Left ventricle myocardium inferior (tissue), 1 donor: ENCODE data around the gene ERMP1. TPM values are rescaled to one million over a fixed set of nuclear protein-coding genes. Genes with fewer than 3 reads are reported as not detected.

Source experiments
- DNase-seq: peaks from one replicate; pipeline ENCODE4 v3.0.0-alpha.2; 2020
- H3K27ac ChIP-seq: fragments of 200-600 bp; replicated peaks from 2 replicates; pipeline ENCODE4 v1.8.0; 2021
- H3K27me3 ChIP-seq: fragments of 200-600 bp; 2 replicates; pipeline ENCODE4 v1.8.0; 2021; ENCODE audit warnings: low read depth
- H3K36me3 ChIP-seq: fragments of 200-600 bp; 2 replicates; pipeline ENCODE4 v1.8.0; 2021
- H3K4me1 ChIP-seq: fragments of 200-600 bp; 2 replicates; pipeline ENCODE4 v1.8.0; 2021
- H3K4me3 ChIP-seq: fragments of 200-600 bp; 2 replicates; pipeline ENCODE4 v1.8.0; 2021; ENCODE audit warnings: mild to moderate bottlenecking, moderate library complexity
- H3K9me3 ChIP-seq: fragments of 200-600 bp; replicated peaks from 2 replicates; pipeline ENCODE4 v1.8.0; 2021
- intact Hi-C: fragments of 100-400 bp; cut with micrococcal nuclease; formaldehyde crosslinking; loops from one replicate; pipeline ENCODE4 v1.11.0; 2022
- total RNA-seq: library from RNA; stranded (reverse); fragmentation: NEBNext Ultra II Directional; extraction: Animal tissue kit (Norgen Biotek cat#: 25700); gene quantifications from one replicate; pipeline ENCODE4 v1.2.1, GENCODE V29; 2021
- TF ChIP-seq, protein P1 (sequence below): fragments of 200-600 bp; IDR thresholded peaks from 2 replicates; pipeline ENCODE4 v1.8.0; 2021; ENCODE audit warnings: antibody characterized with exemption, mild to moderate bottlenecking, borderline replicate concordance
- donor health status: DM: no; HTN: yes; CAD: no; lungs with severe emphysema.

Gene ERMP1
- total RNA-seq, 1 donor from 2014 or later, result 23.9 TPM

GRCh38 chr9:5778805-5779204 lies 54.1 kb downstream of the ERMP1 start:
- no peak overlapping the region for H3K27ac ChIP-seq
- H3K27me3 ChIP-seq, result no peaks in the 10 kb centered on the region
- intact Hi-C loops, result no loop called here
- no peaks in the 10 kb centered on the region for H3K4me1 ChIP-seq
- H3K36me3 ChIP-seq, result peaks cover 85% of the 10 kb centered on the region
- no peak overlapping the region for H3K4me3 ChIP-seq
- no peak for DNase-seq
- TF ChIP-seq, protein P1, sequence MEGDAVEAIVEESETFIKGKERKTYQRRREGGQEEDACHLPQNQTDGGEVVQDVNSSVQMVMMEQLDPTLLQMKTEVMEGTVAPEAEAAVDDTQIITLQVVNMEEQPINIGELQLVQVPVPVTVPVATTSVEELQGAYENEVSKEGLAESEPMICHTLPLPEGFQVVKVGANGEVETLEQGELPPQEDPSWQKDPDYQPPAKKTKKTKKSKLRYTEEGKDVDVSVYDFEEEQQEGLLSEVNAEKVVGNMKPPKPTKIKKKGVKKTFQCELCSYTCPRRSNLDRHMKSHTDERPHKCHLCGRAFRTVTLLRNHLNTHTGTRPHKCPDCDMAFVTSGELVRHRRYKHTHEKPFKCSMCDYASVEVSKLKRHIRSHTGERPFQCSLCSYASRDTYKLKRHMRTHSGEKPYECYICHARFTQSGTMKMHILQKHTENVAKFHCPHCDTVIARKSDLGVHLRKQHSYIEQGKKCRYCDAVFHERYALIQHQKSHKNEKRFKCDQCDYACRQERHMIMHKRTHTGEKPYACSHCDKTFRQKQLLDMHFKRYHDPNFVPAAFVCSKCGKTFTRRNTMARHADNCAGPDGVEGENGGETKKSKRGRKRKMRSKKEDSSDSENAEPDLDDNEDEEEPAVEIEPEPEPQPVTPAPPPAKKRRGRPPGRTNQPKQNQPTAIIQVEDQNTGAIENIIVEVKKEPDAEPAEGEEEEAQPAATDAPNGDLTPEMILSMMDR, result no peak
- peaks cover 40% of the 10 kb centered on the region for H3K9me3 ChIP-seq

GRCh38 chr9:5773324-5773999 lies 59.5 kb downstream of the ERMP1 start:
- Histone ChIP-seq H3K27ac (no peak overlapping the region), H3K4me1 (no peaks in the 10 kb centered on the region), H3K27me3 (no peaks in the 10 kb centered on the region), H3K9me3 (peaks cover 10% of the 10 kb centered on the region), H3K4me3 (no peak overlapping the region), H3K36me3 (peaks cover 94% of the 10 kb centered on the region)
- intact Hi-C loops, result no loop called here
- TF ChIP-seq, protein P1, result no peak
- no peak for DNase-seq

- Histone ChIP-seq H3K27me3 (no peaks in the 10 kb centered on the region), H3K27ac (no peak overlapping the region), H3K9me3 (no peaks in the 10 kb centered on the region), H3K4me3 (no peak overlapping the region), H3K4me1 (no peaks in the 10 kb centered on the region), H3K36me3 (peaks cover 98% of the 10 kb centered on the region)
- intact Hi-C loops, result no loop called here
- TF ChIP-seq, protein P1, result no peak
- no peak for DNase-seq
Observed at GRCh38 chr9:5767968-5768932, 64.7 kb downstream of the ERMP1 start.

GRCh38 chr9:5764130-5764868 lies 68.6 kb downstream of the ERMP1 start:
- H3K27me3 ChIP-seq, result no peaks in the 10 kb centered on the region
- no peak overlapping the region for H3K4me3 ChIP-seq
- H3K27ac ChIP-seq, result no peak overlapping the region
- H3K9me3 ChIP-seq, result no peaks in the 10 kb centered on the region
- TF ChIP-seq, protein P1, result no peak
- intact Hi-C loops, result no loop called here
- DNase-seq, result no peak
- peaks cover 89% of the 10 kb centered on the region for H3K36me3 ChIP-seq
- no peaks in the 10 kb centered on the region for H3K4me1 ChIP-seq

DNA sequence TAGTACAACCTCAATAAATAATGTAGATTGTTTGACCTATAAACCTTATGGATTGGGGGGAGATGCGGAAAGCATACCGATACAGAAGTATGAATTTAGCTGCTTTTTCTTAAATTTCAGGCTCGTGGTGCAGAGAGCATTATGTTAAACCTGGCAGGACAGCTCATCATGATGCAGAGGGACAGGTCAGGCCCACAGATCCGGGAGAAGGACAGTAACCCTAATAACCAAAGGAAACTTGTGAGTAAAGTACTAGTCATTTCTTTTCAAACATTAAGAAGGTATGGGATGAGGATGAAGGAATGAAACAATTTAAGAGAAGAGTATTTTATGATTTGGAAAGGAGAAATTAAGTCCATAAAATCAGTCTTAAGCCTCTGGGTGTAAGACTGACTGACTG lies 70.5 kb downstream of the ERMP1 start:
- Histone ChIP-seq H3K9me3 (no peaks in the 10 kb centered on the region), H3K4me1 (no peaks in the 10 kb centered on the region), H3K4me3 (no peak overlapping the region), H3K27ac (no peak overlapping the region), H3K36me3 (peaks cover 89% of the 10 kb centered on the region), H3K27me3 (no peaks in the 10 kb centered on the region)
- DNase-seq, result no peak
- intact Hi-C loops, result no loop called here
- TF ChIP-seq, protein P1, result no peak
